Measurements from ENCODE around the gene LST1.

The LST1 gene

GRCh38 chr6:31586008-31586407 is at the start of gene LST1:
TSS of gene LST1 (plus strand) at chr6:31586277. CDS start at chr6:31587300, 1,023 bp downstream.
- DNase-seq: no peak

- DNase-seq: no peak
Observed at GRCh38 chr6:31538805-31539400, 47.2 kb upstream of the LST1 start.

GRCh38 chr6:31540640-31541039 is 45.4 kb upstream of the LST1 start:
- DNase-seq: no peak

- DNase-seq: peak; percentile 62
Observed at GRCh38 chr6:31541059-31541657, 44.9 kb upstream of the LST1 start.

- DNase-seq: peak; percentile 90
Observed at GRCh38 chr6:31541658-31542521, 44.2 kb upstream of the LST1 start, which contains the start of gene DDX39B. TSS of gene DDX39B (minus strand) at chr6:31542003. CDS start at chr6:31540532, 1,471 bp downstream.

- DNase-seq: no peak
Observed at GRCh38 chr6:31543639-31544038, 42.4 kb upstream of the LST1 start.

GRCh38 chr6:31544676-31545075 is 41.4 kb upstream of the LST1 start:
- DNase-seq: no peak

GRCh38 chr6:31545291-31545690 is 40.8 kb upstream of the LST1 start:
- DNase-seq: no peak

- DNase-seq: peak; percentile 77
Observed at GRCh38 chr6:31546339-31546957, 39.6 kb upstream of the LST1 start, which contains the start of gene ATP6V1G2. TSS of gene ATP6V1G2 (minus strand) at chr6:31546608. CDS start at chr6:31546559, 49 bp downstream.

GRCh38 chr6:31546958-31547726 is 38.9 kb upstream of the LST1 start, which contains the start of gene NFKBIL1:
TSS of gene NFKBIL1 (plus strand) at chr6:31547608. CDS start at chr6:31547695, 87 bp downstream.
- DNase-seq: peak; percentile 83

- DNase-seq: no peak
Observed at GRCh38 chr6:31547727-31548543, 38.1 kb upstream of the LST1 start.

- DNase-seq: no peak
Observed at GRCh38 chr6:31548544-31548873, 37.6 kb upstream of the LST1 start.

GRCh38 chr6:31551371-31551770 is 34.7 kb upstream of the LST1 start:
- peak; percentile 56 for DNase-seq

GRCh38 chr6:31556307-31556706 is 29.8 kb upstream of the LST1 start:
- DNase-seq: no peak

GRCh38 chr6:31557443-31558317 is 28.4 kb upstream of the LST1 start:
- no peak for DNase-seq

- no peak for DNase-seq
Observed at GRCh38 chr6:31558318-31558625, 27.8 kb upstream of the LST1 start.

GRCh38 chr6:31558631-31559500 is 27.2 kb upstream of the LST1 start:
- peak; percentile 58 for DNase-seq

GRCh38 chr6:31559606-31559957 is 26.5 kb upstream of the LST1 start:
- DNase-seq: no peak

- DNase-seq: peak; percentile 41
Observed at GRCh38 chr6:31559958-31560696, 25.9 kb upstream of the LST1 start.

Data from activated effector memory CD4-positive, alpha-beta T cell treated with Interleukin-2 at 50 U/mL for 16 hours (primary cell).